H9 (cell line): ENCODE results near the gene MOB3B. TPM values are rescaled to one million over a fixed set of nuclear protein-coding genes. Genes with fewer than 3 reads are reported as not detected.
A peak's percentile ranks its signal among the peaks of the same experiment; 100 is the strongest.

ENCODE experiments used
- DNase-seq: peaks from one replicate; pipeline ENCODE4 v3.0.0-alpha.2; 2017
- H2AFZ ChIP-seq: one replicate; pipeline ENCODE4 v1.6.1; 2013; ENCODE audit warnings: mild to moderate bottlenecking, low read length, control low read depth, moderate library complexity
- H2AK5ac ChIP-seq: 2 replicates; pipeline ENCODE4 v1.6.1; 2013; ENCODE audit warnings: low read length, control low read depth, mixed read lengths; ENCODE audit not compliant: insufficient read length
- H2BK120ac ChIP-seq: one replicate; pipeline ENCODE4 v1.6.1; 2013; ENCODE audit warnings: low read depth, mild to moderate bottlenecking, low read length, control low read depth, inconsistent platforms; ENCODE audit not compliant: poor library complexity, severe bottlenecking
- H2BK12ac ChIP-seq: 2 replicates; pipeline ENCODE4 v1.6.1; 2013; ENCODE audit warnings: low read length, control low read depth, mixed read lengths, low read depth; ENCODE audit not compliant: insufficient read length
- H2BK15ac ChIP-seq: 2 replicates; pipeline ENCODE4 v1.6.1; 2013; ENCODE audit warnings: low read depth, low read length, control low read depth
- H2BK20ac ChIP-seq: one replicate; pipeline ENCODE4 v1.6.1; 2013; ENCODE audit warnings: low read depth, mild to moderate bottlenecking, low read length, control low read depth, inconsistent platforms; ENCODE audit not compliant: poor library complexity, severe bottlenecking
- H2BK5ac ChIP-seq: 2 replicates; pipeline ENCODE4 v1.6.1; 2013; ENCODE audit warnings: low read length, control low read depth, mixed read lengths; ENCODE audit not compliant: insufficient read length
- H3K14ac ChIP-seq: 2 replicates; pipeline ENCODE4 v1.6.1; 2013; ENCODE audit warnings: low read length, control low read depth; ENCODE audit not compliant: insufficient read depth
- H3K18ac ChIP-seq: 2 replicates; pipeline ENCODE4 v1.6.1; 2013; ENCODE audit warnings: low read depth, mild to moderate bottlenecking, mixed read lengths, low read length, control low read depth; ENCODE audit not compliant: insufficient read length
- H3K23ac ChIP-seq: 2 replicates; pipeline ENCODE4 v1.6.1; 2013; ENCODE audit warnings: low read length, control low read depth, mixed read lengths, low read depth; ENCODE audit not compliant: insufficient read length
- H3K23me2 ChIP-seq: 2 replicates; pipeline ENCODE4 v1.6.1; 2013; ENCODE audit warnings: low read depth, mild to moderate bottlenecking, mixed read lengths, low read length, control low read depth; ENCODE audit not compliant: insufficient read length, poor library complexity, severe bottlenecking
- H3K27ac ChIP-seq: 2 replicates; pipeline ENCODE4 v1.5.1; 2013; ENCODE audit warnings: low read length, control low read depth, mixed read lengths, low read depth; ENCODE audit not compliant: insufficient read length
- H3K27me3 ChIP-seq: 2 replicates; pipeline ENCODE4 v1.6.1; 2013; ENCODE audit warnings: low read length, control low read depth, inconsistent platforms; ENCODE audit not compliant: insufficient read depth
- H3K4ac ChIP-seq: 2 replicates; pipeline ENCODE4 v1.6.1; 2013; ENCODE audit warnings: low read depth, mild to moderate bottlenecking, control low read depth, inconsistent platforms, low read length, moderate library complexity
- H3K4me1 ChIP-seq: 2 replicates; pipeline ENCODE4 v1.6.1; 2013; ENCODE audit warnings: low read length, control low read depth, inconsistent platforms; ENCODE audit not compliant: insufficient read depth
- H3K4me2 ChIP-seq: 2 replicates; pipeline ENCODE4 v1.6.1; 2013; ENCODE audit warnings: low read length, control low read depth, mixed read lengths; ENCODE audit not compliant: insufficient read length, insufficient read depth
- H3K56ac ChIP-seq: 2 replicates; pipeline ENCODE4 v1.6.1; 2013; ENCODE audit warnings: low read depth, mild to moderate bottlenecking, mixed read lengths, low read length, control low read depth; ENCODE audit not compliant: insufficient read length
- H3K79me1 ChIP-seq: 2 replicates; pipeline ENCODE4 v1.6.1; 2013; ENCODE audit warnings: low read depth, mild to moderate bottlenecking, moderate library complexity, low read length, control low read depth, inconsistent platforms; ENCODE audit not compliant: insufficient read depth, poor library complexity, severe bottlenecking
- H3K79me2 ChIP-seq: 2 replicates; pipeline ENCODE4 v1.6.1; 2013; ENCODE audit warnings: low read length, control low read depth, inconsistent platforms; ENCODE audit not compliant: insufficient read depth
- H3K9ac ChIP-seq: 2 replicates; pipeline ENCODE4 v1.6.1; 2013; ENCODE audit warnings: low read length, control low read depth, mixed read lengths; ENCODE audit not compliant: insufficient read length; ENCODE audit errors: extremely low read depth
- H3K9me3 ChIP-seq: one replicate; pipeline ENCODE4 v1.6.1; 2013; ENCODE audit warnings: low read depth, low read length, inconsistent platforms; ENCODE audit not compliant: control insufficient read depth
- H3T11ph ChIP-seq: one replicate; pipeline ENCODE4 v1.6.1; 2013; ENCODE audit warnings: mild to moderate bottlenecking, low read length, control low read depth, inconsistent platforms
- H4K20me1 ChIP-seq: one replicate; pipeline ENCODE4 v1.6.1; 2013; ENCODE audit not compliant: control insufficient read depth, insufficient read length, insufficient read depth
- H4K5ac ChIP-seq: 2 replicates; pipeline ENCODE4 v1.6.1; 2013; ENCODE audit warnings: low read depth, mild to moderate bottlenecking, mixed read lengths, low read length, control low read depth; ENCODE audit not compliant: insufficient read length
- H4K8ac ChIP-seq: replicated peaks from 2 replicates; pipeline ENCODE4 v1.6.1; 2013; ENCODE audit warnings: low read length, control low read depth, mixed read lengths, low read depth; ENCODE audit not compliant: insufficient read length
- H4K91ac ChIP-seq: 2 replicates; pipeline ENCODE4 v1.6.1; 2013; ENCODE audit warnings: low read depth, mild to moderate bottlenecking, moderate library complexity, mixed read lengths, low read length, control low read depth; ENCODE audit not compliant: insufficient read length
- H3K27ac Mint-ChIP-seq, 3 experiments: 2 replicates in 2 of 3; 3 replicates in 1 of 3; pipeline ENCODE4 v1.8.0; 2020 to 2021; ENCODE audit warnings: mixed read lengths in 3 of 3, mild to moderate bottlenecking in 1 of 3, moderate library complexity in 1 of 3
- H3K27me3 Mint-ChIP-seq: 2 replicates; pipeline ENCODE4 v1.8.0; 2021; ENCODE audit warnings: low read depth, mild to moderate bottlenecking, moderate library complexity, mixed read lengths
- H3K36me3 Mint-ChIP-seq, 3 experiments: 2 replicates in 2 of 3; 3 replicates in 1 of 3; pipeline ENCODE4 v1.8.0; 2020 to 2021; ENCODE audit warnings: low read depth in 3 of 3, mixed read lengths in 3 of 3; ENCODE audit not compliant: insufficient read depth in 1 of 3
- H3K4me1 Mint-ChIP-seq, 2 experiments: 2 replicates each; pipeline ENCODE4 v1.8.0; 2020; ENCODE audit warnings: mixed read lengths in 2 of 2
- H3K4me3 Mint-ChIP-seq, 2 experiments: 2 replicates in 1 of 2; 3 replicates in 1 of 2; pipeline ENCODE4 v1.8.0; 2020 to 2021; ENCODE audit warnings: mild to moderate bottlenecking in 2 of 2, mixed read lengths in 2 of 2, moderate library complexity in 1 of 2
- H3K9me3 Mint-ChIP-seq, 2 experiments: 2 replicates in 1 of 2; 3 replicates in 1 of 2; pipeline ENCODE4 v1.8.0; 2020; ENCODE audit warnings: mild to moderate bottlenecking in 2 of 2, mixed read lengths in 2 of 2, moderate library complexity in 1 of 2
- CTCF ChIP-seq: fragments of 200-600 bp; sonication (generic); conservative IDR thresholded peaks from 3 replicates; pipeline ENCODE4 v1.8.0; 2021; ENCODE audit warnings: antibody characterized with exemption, mild to moderate bottlenecking
- WGBS: extraction: QIAGEN DNeasy Blood & Tissue Kit; methylation state at CpG from one replicate; pipeline ENCODE4 v1.1.7; 2013; ENCODE audit warnings: missing lambda C conversion rate, low lambda C conversion rate, mixed read lengths; ENCODE audit not compliant: insufficient read length; ENCODE audit errors: extremely low coverage; 5-methylcytosine and 5-hydroxymethylcytosine counted together
- total RNA-seq: library from RNA; stranded (reverse); gene quantifications from 2 replicates; pipeline ENCODE4 v1.2.1, GENCODE V29; 2021

The MOB3B gene
- total RNA-seq, 1 experiment from 2014 or later: 9.8 TPM

DNA sequence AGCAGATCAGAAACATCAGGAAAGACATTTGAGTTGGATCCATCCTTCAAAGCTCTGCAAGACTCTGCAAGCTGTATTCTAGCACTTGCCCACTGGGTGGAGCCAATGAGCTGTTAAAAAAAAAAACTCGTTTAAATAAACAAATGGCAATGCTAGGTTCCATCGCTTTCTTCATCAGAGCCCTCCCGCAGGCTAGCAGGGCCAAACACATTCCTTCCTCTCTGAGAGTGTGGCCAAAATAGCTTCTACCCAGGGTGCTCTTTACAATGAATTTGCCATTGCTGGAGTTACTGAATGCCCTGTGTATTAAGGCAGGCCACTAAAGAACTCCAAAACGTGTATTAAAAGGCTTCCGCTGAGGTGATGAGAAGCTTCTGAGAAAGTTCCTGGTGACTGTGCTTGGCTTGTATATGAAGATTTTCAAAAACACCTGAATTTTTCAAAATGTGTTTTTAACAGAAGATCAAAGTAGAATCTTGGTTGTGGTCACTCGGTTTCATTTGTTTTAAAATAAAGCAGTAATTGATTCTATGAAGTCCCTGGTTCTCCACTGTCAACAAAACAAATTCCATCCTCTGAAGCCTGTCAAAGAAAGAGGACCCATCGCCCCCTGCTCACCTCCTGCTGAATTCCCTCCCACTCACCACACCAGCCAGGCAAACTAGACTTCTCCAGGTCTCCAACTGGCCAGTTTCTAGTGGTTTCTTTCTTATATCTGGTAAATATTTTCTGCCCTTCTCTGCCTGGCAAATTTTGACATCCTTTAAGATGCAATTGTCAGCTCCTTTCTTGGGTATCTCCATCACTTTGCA is 196.2 kb downstream of the MOB3B start:
- Histone ChIP-seq H3K79me2 (no peaks in the 10 kb centered on the region), H3K4me2 (no peak overlapping the region), H4K8ac (no peak overlapping the region), H2AK5ac (no peak overlapping the region), H3K27me3 (no peaks in the 10 kb centered on the region), H3K4me1 (peaks cover 14% of the 10 kb centered on the region; the same call in 1 of the 2 replicates), H3K14ac (no peak overlapping the region), H2BK5ac (no peak overlapping the region), H2BK15ac (no peak overlapping the region), H2BK120ac (no peak overlapping the region), H3K18ac (no peak overlapping the region), H3K23me2 (no peaks in the 10 kb centered on the region), H4K5ac (no peak overlapping the region), H2BK12ac (no peak overlapping the region), H3K23ac (no peak overlapping the region), H2BK20ac (no peak overlapping the region), H4K20me1 (no peaks in the 10 kb centered on the region), H3K9me3 (no peaks in the 10 kb centered on the region), H2AFZ (no peak overlapping the region), H4K91ac (no peak overlapping the region), H3K27ac (peak overlapping the region; percentile 16), H3T11ph (no peak overlapping the region), H3K4ac (no peak overlapping the region), H3K79me1 (no peaks in the 10 kb centered on the region), H3K9ac (no peak overlapping the region), H3K56ac (no peak overlapping the region)
- no CpG with 5 or more reads among the region's 7 CpGs for WGBS
- peak; percentile 84 for DNase-seq
- Mint-ChIP-seq H3K9me3 (no peaks in the 10 kb centered on the region; a peak in 1 of 5 replicates), H3K36me3 (peaks cover 0 to 2% (median 2%) of the 10 kb centered on the region in 3 experiments; a peak in 2 of 7 replicates), H3K4me1 (peaks cover 21 to 40% of the 10 kb centered on the region in 2 experiments), H3K27ac (peak overlapping the region; percentile 21 to 95 (median 65); a peak in 4 of 7 replicates), H3K4me3 (no peak overlapping the region; a peak in 1 of 5 replicates), H3K27me3 (no peaks in the 10 kb centered on the region)
- TF ChIP-seq CTCF: peak; percentile 93
